Astrocyte of the cerebellum (primary cell): ENCODE measurements around the gene BRD1.

Experiments used
- DNase-seq: peaks from one replicate; pipeline ENCODE4 v3.0.0-alpha.2; 2011; ENCODE audit warnings: low read depth
- H3K4me3 ChIP-seq: 2 replicates; pipeline ENCODE4 v1.5.1; 2011; ENCODE audit warnings: mild to moderate bottlenecking, low read depth, low read length, moderate library complexity
- in situ Hi-C: cut with HindIII; loops from 2 replicates; pipeline ENCODE4 v1.10.0; 2017; ENCODE audit warnings: low sequenced_read_pairs
- TF ChIP-seq, protein P1 (sequence below): IDR thresholded peaks from 2 replicates; pipeline ENCODE4 v1.5.1; 2012; ENCODE audit warnings: low read length, low read depth, moderate library complexity, mild to moderate bottlenecking; ENCODE audit errors: missing control alignments

Gene BRD1

DNA sequence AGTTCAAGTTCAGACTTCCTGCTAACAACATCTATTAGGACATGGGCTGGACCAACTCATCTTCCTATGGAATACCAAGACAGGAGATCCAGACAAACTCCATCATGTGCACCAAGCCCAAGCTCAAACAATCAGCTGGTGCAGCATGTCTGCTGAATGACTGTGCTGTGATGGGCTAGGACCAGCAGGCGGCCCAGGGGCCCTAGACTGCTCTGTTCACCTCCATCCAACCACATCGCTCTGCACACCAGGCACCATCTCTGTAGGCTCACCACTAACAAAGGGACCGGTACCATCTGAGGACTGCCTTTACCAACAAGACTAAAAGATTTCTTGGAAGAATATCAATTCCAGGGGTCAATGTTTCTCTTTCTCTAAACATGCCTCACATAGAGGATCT, 10.3 kb downstream of the BRD1 start:
- DNase-seq = no peak
- in situ Hi-C loops = no loop called here
- TF ChIP-seq, protein P1, sequence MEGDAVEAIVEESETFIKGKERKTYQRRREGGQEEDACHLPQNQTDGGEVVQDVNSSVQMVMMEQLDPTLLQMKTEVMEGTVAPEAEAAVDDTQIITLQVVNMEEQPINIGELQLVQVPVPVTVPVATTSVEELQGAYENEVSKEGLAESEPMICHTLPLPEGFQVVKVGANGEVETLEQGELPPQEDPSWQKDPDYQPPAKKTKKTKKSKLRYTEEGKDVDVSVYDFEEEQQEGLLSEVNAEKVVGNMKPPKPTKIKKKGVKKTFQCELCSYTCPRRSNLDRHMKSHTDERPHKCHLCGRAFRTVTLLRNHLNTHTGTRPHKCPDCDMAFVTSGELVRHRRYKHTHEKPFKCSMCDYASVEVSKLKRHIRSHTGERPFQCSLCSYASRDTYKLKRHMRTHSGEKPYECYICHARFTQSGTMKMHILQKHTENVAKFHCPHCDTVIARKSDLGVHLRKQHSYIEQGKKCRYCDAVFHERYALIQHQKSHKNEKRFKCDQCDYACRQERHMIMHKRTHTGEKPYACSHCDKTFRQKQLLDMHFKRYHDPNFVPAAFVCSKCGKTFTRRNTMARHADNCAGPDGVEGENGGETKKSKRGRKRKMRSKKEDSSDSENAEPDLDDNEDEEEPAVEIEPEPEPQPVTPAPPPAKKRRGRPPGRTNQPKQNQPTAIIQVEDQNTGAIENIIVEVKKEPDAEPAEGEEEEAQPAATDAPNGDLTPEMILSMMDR = no peak
- no peak overlapping the region for H3K4me3 ChIP-seq

DNA sequence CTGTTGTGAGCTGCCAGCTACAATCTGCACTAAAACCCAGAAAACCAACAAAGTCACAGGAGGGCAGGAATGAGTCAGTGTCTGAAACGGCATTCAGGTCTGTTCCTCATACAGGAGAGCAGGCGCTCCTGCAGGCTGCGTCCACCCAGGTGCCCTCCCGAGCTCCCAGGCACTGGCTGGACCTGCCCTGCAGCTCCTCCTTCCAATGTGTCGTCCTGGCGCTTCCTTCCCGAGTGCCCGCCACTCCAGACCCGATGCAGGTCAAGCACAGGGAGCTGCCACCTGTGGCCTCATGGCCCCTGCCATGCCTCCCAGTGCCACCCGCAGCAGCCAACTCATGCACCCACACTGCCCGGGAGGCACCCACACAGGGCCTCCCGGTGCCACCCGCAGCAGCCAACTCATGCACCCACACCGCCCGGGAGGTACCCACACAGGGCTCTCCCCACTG, 12.0 kb downstream of the BRD1 start:
- H3K4me3 ChIP-seq = no peak overlapping the region
- TF ChIP-seq, protein P1 = no peak
- in situ Hi-C loops = no loop called here
- DNase-seq = no peak

DNA sequence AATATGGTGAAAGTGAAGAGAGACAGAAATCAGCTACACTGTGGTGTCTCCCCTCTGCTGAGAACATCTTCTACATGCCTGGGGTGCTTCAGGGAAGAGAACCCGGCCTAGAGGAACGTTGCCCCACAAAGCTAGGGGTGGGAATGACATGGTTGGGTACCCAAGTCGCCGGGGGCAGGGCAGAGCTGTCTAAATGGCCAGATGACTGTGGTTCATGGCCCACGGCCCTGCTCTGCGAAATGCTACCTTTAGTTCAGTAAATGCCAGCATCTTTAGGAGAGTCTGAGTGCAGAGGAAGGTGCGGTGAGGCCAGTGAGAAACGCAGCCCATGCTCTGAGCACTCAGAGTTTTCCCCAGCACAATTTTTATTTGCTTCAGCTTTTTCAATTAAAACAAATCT, 12.8 kb downstream of the BRD1 start:
- TF ChIP-seq, protein P1 = no peak
- no peak for DNase-seq
- no peak overlapping the region for H3K4me3 ChIP-seq
- in situ Hi-C loops = no loop called here

DNA sequence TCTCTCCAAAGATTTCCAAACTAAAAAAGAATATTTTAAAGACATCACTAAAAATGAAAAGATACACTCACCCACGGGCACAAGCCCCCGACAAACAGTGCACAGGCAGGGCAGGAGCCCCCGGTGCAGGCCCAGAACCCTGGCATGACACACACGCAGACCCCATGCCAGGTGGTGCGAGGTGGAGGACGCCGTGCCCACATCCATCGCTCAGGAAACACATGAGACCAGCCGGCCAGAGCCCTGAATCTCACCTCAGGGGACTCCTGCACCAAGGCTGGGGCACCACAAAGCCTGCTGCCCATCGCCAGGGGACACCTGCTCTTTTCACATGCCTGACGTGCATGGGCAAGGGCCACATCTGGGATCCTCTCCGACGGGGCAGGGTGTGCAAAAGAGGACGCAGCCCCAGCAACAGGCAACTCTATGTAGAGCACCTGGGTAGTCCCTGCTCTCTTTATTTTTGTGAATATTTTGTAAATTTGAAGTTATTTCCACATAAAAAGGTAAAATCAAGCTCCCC, 13.4 kb downstream of the BRD1 start:
- in situ Hi-C loops = no loop called here
- no peak for DNase-seq
- TF ChIP-seq, protein P1 = no peak
- H3K4me3 ChIP-seq = no peak overlapping the region

DNA sequence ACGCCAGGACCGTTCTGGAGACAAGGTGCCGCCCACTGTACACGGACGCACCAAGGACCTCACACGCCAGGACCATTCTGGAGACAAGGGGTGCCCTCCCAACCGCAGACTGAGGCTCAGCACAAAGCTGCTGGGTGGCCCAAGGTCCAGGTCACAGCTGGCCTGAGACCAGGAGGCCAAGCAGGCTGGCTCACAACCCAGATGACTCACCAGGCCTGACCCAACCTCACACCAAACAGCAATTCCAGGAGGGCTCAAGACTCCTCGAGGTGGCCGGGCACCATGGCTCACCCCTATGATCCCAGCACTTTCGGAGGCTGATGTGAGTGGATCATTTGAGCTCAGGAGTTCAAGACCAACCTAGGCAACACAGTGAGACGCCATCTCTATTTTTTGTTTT, 14.8 kb downstream of the BRD1 start:
- H3K4me3 ChIP-seq = no peak overlapping the region
- DNase-seq = no peak
- TF ChIP-seq, protein P1 = no peak
- in situ Hi-C loops = no loop called here

DNA sequence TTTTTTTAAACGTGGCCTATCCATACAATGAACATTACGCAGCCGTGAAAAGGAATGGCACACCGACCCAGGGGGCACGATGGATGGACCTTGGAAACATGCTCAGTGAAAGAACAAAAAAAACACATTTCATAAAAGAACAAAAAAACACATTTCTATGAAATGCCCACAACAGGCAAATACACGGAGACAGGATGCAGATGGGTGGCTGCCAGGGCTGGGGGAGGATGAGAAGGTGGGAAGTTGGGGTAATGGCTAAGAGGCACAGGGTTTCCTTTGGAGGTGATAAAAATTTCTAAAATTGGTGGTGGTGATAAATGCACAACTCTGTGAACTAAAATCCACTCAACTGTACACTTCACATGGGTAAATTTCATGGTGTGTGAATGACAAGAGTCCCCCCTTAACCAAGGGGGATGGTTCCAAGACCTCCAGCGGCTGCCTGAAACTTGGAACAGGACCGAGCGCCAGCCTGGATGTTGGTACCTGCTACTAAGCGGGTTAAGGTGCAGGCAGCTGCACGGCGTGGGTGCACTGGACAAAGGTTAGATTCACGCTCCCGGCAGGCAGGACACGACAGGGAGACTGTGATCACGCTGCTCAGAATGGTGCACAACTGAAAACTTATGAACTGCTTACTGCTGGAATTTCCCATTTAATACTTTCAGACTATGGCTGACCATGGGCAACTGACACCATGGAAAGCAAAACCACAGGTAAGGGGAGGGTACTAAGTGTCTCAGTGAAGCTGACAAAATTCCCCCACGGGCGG, 16.5 kb downstream of the BRD1 start:
- DNase-seq = no peak
- TF ChIP-seq, protein P1 = no peak
- in situ Hi-C loops = no loop called here
- H3K4me3 ChIP-seq = no peak overlapping the region
